DND-41 (cell line): ENCODE results near the gene DCUN1D4.

ENCODE experiments used
- ATAC-seq: fragments of 200-7000 bp; cut with Tn5 transposase; 3 replicates; pipeline ENCODE4 v1.9.1; 2021; ENCODE audit warnings: low read depth; ENCODE audit not compliant: insufficient read depth
- DNase-seq: peaks from one replicate; pipeline ENCODE4 v3.0.0-alpha.2; 2020
- H2AFZ ChIP-seq: 2 replicates; pipeline ENCODE4 v1.6.0; 2012; ENCODE audit warnings: low read depth, low read length
- H3K27ac ChIP-seq: 2 replicates; pipeline ENCODE4 v1.5.1; 2012; ENCODE audit warnings: low read length, inconsistent platforms
- H3K27me3 ChIP-seq: fragments of 200-600 bp; sonication (generic); 2 replicates; pipeline ENCODE4 v1.6.0; 2012; ENCODE audit warnings: low read length, mild to moderate bottlenecking, inconsistent platforms; ENCODE audit not compliant: insufficient read depth, poor library complexity
- H3K36me3 ChIP-seq: 2 replicates; pipeline ENCODE4 v1.5.1; 2012; ENCODE audit warnings: low read length, inconsistent platforms; ENCODE audit not compliant: insufficient read depth
- H3K4me1 ChIP-seq: 2 replicates; pipeline ENCODE4 v1.5.1; 2012; ENCODE audit warnings: mild to moderate bottlenecking, low read length; ENCODE audit not compliant: insufficient read depth
- H3K4me2 ChIP-seq: 2 replicates; pipeline ENCODE4 v1.6.0; 2012; ENCODE audit warnings: mild to moderate bottlenecking, moderate library complexity, low read length, inconsistent platforms; ENCODE audit not compliant: insufficient read depth
- H3K4me3 ChIP-seq, 2 experiments: fragments of 200-600 bp in 1 of 2; shearing (Covaris generic) in 1 of 2; 2 replicates each; pipeline ENCODE4 v1.5.1; 2012 to 2016; ENCODE audit warnings: inconsistent platforms in 2 of 2, low read length in 2 of 2, mild to moderate bottlenecking in 2 of 2, low read depth in 1 of 2, moderate library complexity in 1 of 2
- H3K79me2 ChIP-seq: 2 replicates; pipeline ENCODE4 v1.6.0; 2012; ENCODE audit warnings: low read length, inconsistent platforms; ENCODE audit not compliant: insufficient read depth
- H3K9ac ChIP-seq: 2 replicates; pipeline ENCODE4 v1.6.0; 2012; ENCODE audit warnings: low read depth, mild to moderate bottlenecking, inconsistent platforms, low read length, moderate library complexity
- H3K9me3 ChIP-seq: 2 replicates; pipeline ENCODE4 v1.5.1; 2012; ENCODE audit warnings: low read length, moderate library complexity, mild to moderate bottlenecking, inconsistent platforms; ENCODE audit not compliant: insufficient read depth, severe bottlenecking
- H4K20me1 ChIP-seq: 2 replicates; pipeline ENCODE4 v1.6.0; 2012; ENCODE audit warnings: low read length; ENCODE audit not compliant: insufficient read depth
- CTCF ChIP-seq: IDR thresholded peaks from 2 replicates; pipeline ENCODE4 v1.5.1; 2012; ENCODE audit warnings: borderline replicate concordance, low read length, moderate library complexity, mild to moderate bottlenecking; ENCODE audit not compliant: poor library complexity, severe bottlenecking; ENCODE audit errors: extremely low read depth
- EZH2 ChIP-seq: IDR thresholded peaks from 3 replicates; pipeline ENCODE4 v1.6.1; 2012; ENCODE audit warnings: borderline replicate concordance, low read depth, mild to moderate bottlenecking, moderate library complexity, low read length, inconsistent platforms; ENCODE audit not compliant: severe bottlenecking

The DCUN1D4 gene

DNA sequence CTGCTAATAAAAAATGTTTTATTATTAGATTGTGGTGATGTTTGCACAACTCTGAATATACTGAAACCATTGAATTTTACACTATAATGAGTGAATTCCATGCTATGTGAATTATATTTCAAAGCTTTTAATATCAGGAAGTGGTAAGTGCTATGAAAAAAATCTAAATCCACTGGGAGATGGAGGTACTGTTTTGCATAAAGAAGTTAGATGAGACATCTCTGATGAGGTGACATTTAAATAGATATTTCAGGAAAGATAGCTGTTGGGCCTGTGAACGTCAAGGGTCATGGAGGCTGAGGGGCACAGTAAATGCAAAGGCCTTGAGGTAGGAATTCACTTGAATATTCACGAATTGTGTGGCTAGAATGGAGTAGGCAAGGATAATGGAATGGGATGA lies 12.3 kb downstream of the DCUN1D4 start:
- 0 out of 2 replicates have a peak, but pooled peaks cover 4% of the 10 kb centered on the region for H3K36me3 ChIP-seq
- H3K9me3 ChIP-seq, result no peaks in the 10 kb centered on the region
- TF ChIP-seq CTCF (no peak), EZH2 (no peak)
- ATAC-seq (no peak), DNase-seq (no peak)
- no peaks in the 10 kb centered on the region for H3K27me3 ChIP-seq
- H3K4me1 ChIP-seq, result peaks cover 33% of the 10 kb centered on the region
- H3K9ac ChIP-seq, result no peak overlapping the region
- H2AFZ ChIP-seq, result no peak overlapping the region
- no peak overlapping the region for H3K27ac ChIP-seq
- H3K4me3 ChIP-seq, result no peak overlapping the region
- peaks cover 100% of the 10 kb centered on the region for H3K79me2 ChIP-seq
- peaks cover 72% of the 10 kb centered on the region for H4K20me1 ChIP-seq
- no peak overlapping the region for H3K4me2 ChIP-seq

DNA sequence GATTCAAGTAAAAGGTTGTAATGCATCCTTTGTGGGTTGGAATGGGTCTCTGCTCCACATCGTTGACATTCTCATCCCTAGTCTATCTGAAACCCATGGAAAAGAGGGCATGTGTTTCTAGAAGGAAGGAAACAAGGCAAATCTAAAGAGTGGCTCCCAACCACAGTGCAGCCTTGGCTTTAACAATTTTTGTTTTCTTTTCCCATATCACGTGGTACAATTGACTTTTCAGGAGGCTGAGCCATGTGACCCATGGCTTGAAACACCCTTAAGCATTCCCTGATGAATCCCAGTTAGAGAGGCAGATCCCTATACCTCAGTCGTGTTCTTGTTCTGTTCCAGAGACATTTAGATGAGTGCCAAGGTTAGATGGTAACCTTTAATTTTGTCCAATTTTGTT lies 12.8 kb downstream of the DCUN1D4 start:
- no peak for DNase-seq
- Histone ChIP-seq H3K4me3 (no peak overlapping the region), H2AFZ (no peak overlapping the region), H3K27me3 (no peaks in the 10 kb centered on the region), H3K4me2 (no peak overlapping the region), H3K9me3 (no peaks in the 10 kb centered on the region), H3K4me1 (peaks cover 29% of the 10 kb centered on the region), H3K36me3 (0 out of 2 replicates have a peak, but pooled peaks cover 4% of the 10 kb centered on the region), H3K79me2 (peaks cover 100% of the 10 kb centered on the region), H3K27ac (no peak overlapping the region), H3K9ac (no peak overlapping the region), H4K20me1 (peaks cover 74% of the 10 kb centered on the region)
- TF ChIP-seq CTCF, result no peak
- no peak for TF ChIP-seq EZH2
- no peak for ATAC-seq

GRCh38 chr4:51858605-51859202 lies 15.8 kb downstream of the DCUN1D4 start:
- Histone ChIP-seq H3K4me3 (no peak overlapping the region), H4K20me1 (peaks cover 59% of the 10 kb centered on the region), H3K36me3 (peaks cover 10% of the 10 kb centered on the region; the same call in 1 of the 2 replicates), H3K27me3 (no peaks in the 10 kb centered on the region), H3K4me1 (peaks cover 11% of the 10 kb centered on the region), H3K79me2 (peaks cover 94% of the 10 kb centered on the region), H2AFZ (no peak overlapping the region), H3K9ac (no peak overlapping the region), H3K4me2 (no peak overlapping the region), H3K9me3 (no peaks in the 10 kb centered on the region), H3K27ac (no peak overlapping the region)
- TF ChIP-seq CTCF, result no peak
- TF ChIP-seq EZH2, result no peak
- DNase-seq (no peak), ATAC-seq (no peak)
